ENCODE results near the gene TNS1. TPM values are rescaled to one million over a fixed set of nuclear protein-coding genes. Genes with fewer than 3 reads are reported as not detected.

Gene TNS1
- total and polyA plus RNA-seq, 2 donors, result 8.3 to 21.3 TPM

GRCh38 chr2:218013289-218013688 lies 10.5 kb upstream of the TNS1 start:
- Histone ChIP-seq H3K27ac (ENCODE audit: low read depth in 1 of 2, low read length in 1 of 2) (no peak overlapping the region), H3K4me1 (ENCODE audit: control insufficient read depth in 2 of 2, insufficient read depth in 2 of 2, low read length in 2 of 2) (peaks cover 0 to 10% of the 10 kb centered on the region in 2 donors), H3K9me3 (ENCODE audit: control insufficient read depth in 2 of 2, insufficient read depth in 1 of 2, low read length in 1 of 2) (peaks cover 0 to 1% of the 10 kb centered on the region in 2 donors), H3K4me3 (ENCODE audit: low read length in 2 of 2) (no peak overlapping the region), H3K36me3 (ENCODE audit: control insufficient read depth in 2 of 2, insufficient read depth in 2 of 2, low read length in 1 of 2) (no peaks in the 10 kb centered on the region), H3K27me3 (ENCODE audit: control insufficient read depth in 2 of 2, insufficient read depth in 1 of 2, low read length in 1 of 2) (peaks cover 27 to 44% of the 10 kb centered on the region in 2 donors)
- DNase-seq (ENCODE audit: low read depth in 6 of 9, low spot score in 9 of 9), result no peak
- 97% methylated on average over 2 of the region's 2 CpGs for WGBS

GRCh38 chr2:218012284-218012683 lies 9.5 kb upstream of the TNS1 start:
- Histone ChIP-seq H3K36me3 (ENCODE audit: control insufficient read depth in 2 of 2, insufficient read depth in 2 of 2, low read length in 1 of 2) (no peaks in the 10 kb centered on the region), H3K27ac (ENCODE audit: low read depth in 1 of 2, low read length in 1 of 2) (no peak overlapping the region), H3K4me1 (ENCODE audit: control insufficient read depth in 2 of 2, insufficient read depth in 2 of 2, low read length in 2 of 2) (peaks cover 0 to 10% of the 10 kb centered on the region in 2 donors), H3K4me3 (ENCODE audit: low read length in 2 of 2) (no peak overlapping the region), H3K27me3 (ENCODE audit: control insufficient read depth in 2 of 2, insufficient read depth in 1 of 2, low read length in 1 of 2) (peaks cover 27 to 54% of the 10 kb centered on the region in 2 donors), H3K9me3 (ENCODE audit: control insufficient read depth in 2 of 2, insufficient read depth in 1 of 2, low read length in 1 of 2) (peaks cover 0 to 1% of the 10 kb centered on the region in 2 donors)
- 95% methylated on average over 1 of the region's 1 CpG for WGBS
- no peak for DNase-seq (ENCODE audit: low read depth in 6 of 9, low spot score in 9 of 9)

GRCh38 chr2:218011653-218012040 lies 8.9 kb upstream of the TNS1 start:
- Histone ChIP-seq H3K27me3 (ENCODE audit: control insufficient read depth in 2 of 2, insufficient read depth in 1 of 2, low read length in 1 of 2) (peaks cover 27 to 54% of the 10 kb centered on the region in 2 donors), H3K36me3 (ENCODE audit: control insufficient read depth in 2 of 2, insufficient read depth in 2 of 2, low read length in 1 of 2) (no peaks in the 10 kb centered on the region), H3K27ac (ENCODE audit: low read depth in 1 of 2, low read length in 1 of 2) (no peak overlapping the region), H3K9me3 (ENCODE audit: control insufficient read depth in 2 of 2, insufficient read depth in 1 of 2, low read length in 1 of 2) (peaks cover 0 to 1% of the 10 kb centered on the region in 2 donors), H3K4me3 (ENCODE audit: low read length in 2 of 2) (no peak overlapping the region), H3K4me1 (ENCODE audit: control insufficient read depth in 2 of 2, insufficient read depth in 2 of 2, low read length in 2 of 2) (peaks cover 0 to 10% of the 10 kb centered on the region in 2 donors)
- WGBS, result 75% methylated on average over 8 of the region's 8 CpGs
- no peak for DNase-seq (ENCODE audit: low read depth in 6 of 9, low spot score in 9 of 9)

GRCh38 chr2:218010984-218011652 lies 8.3 kb upstream of the TNS1 start:
- 38% methylated on average over 12 of the region's 12 CpGs for WGBS
- peaks cover 0 to 10% of the 10 kb centered on the region in 2 donors for H3K4me1 ChIP-seq (ENCODE audit: control insufficient read depth in 2 of 2, insufficient read depth in 2 of 2, low read length in 2 of 2)
- peaks cover 0 to 1% of the 10 kb centered on the region in 2 donors for H3K9me3 ChIP-seq (ENCODE audit: control insufficient read depth in 2 of 2, insufficient read depth in 1 of 2, low read length in 1 of 2)
- H3K27me3 ChIP-seq (ENCODE audit: control insufficient read depth in 2 of 2, insufficient read depth in 1 of 2, low read length in 1 of 2), result peaks cover 27 to 54% of the 10 kb centered on the region in 2 donors
- H3K27ac ChIP-seq (ENCODE audit: low read depth in 1 of 2, low read length in 1 of 2), result peak overlapping the region in 1 of 2 donors; percentile 15
- no peaks in the 10 kb centered on the region for H3K36me3 ChIP-seq (ENCODE audit: control insufficient read depth in 2 of 2, insufficient read depth in 2 of 2, low read length in 1 of 2)
- H3K4me3 ChIP-seq (ENCODE audit: low read length in 2 of 2), result no peak overlapping the region
- DNase-seq (ENCODE audit: low read depth in 6 of 9, low spot score in 9 of 9), result no peak

- WGBS, result 2% methylated on average over 72 of the region's 72 CpGs
- DNase-seq (ENCODE audit: low read depth in 6 of 9, low spot score in 9 of 9), result peak in 2 of 9 donors; percentile 13 to 35
- peaks cover 27 to 54% of the 10 kb centered on the region in 2 donors for H3K27me3 ChIP-seq (ENCODE audit: control insufficient read depth in 2 of 2, insufficient read depth in 1 of 2, low read length in 1 of 2)
- peak overlapping the region in 1 of 2 donors; percentile 41 for H3K4me3 ChIP-seq (ENCODE audit: low read length in 2 of 2)
- peaks cover 0 to 1% of the 10 kb centered on the region in 2 donors for H3K9me3 ChIP-seq (ENCODE audit: control insufficient read depth in 2 of 2, insufficient read depth in 1 of 2, low read length in 1 of 2)
- no peaks in the 10 kb centered on the region for H3K36me3 ChIP-seq (ENCODE audit: control insufficient read depth in 2 of 2, insufficient read depth in 2 of 2, low read length in 1 of 2)
- peak overlapping the region in 1 of 2 donors; percentile 15 for H3K27ac ChIP-seq (ENCODE audit: low read depth in 1 of 2, low read length in 1 of 2)
- peaks cover 0 to 10% of the 10 kb centered on the region in 2 donors for H3K4me1 ChIP-seq (ENCODE audit: control insufficient read depth in 2 of 2, insufficient read depth in 2 of 2, low read length in 2 of 2)
Observed at GRCh38 chr2:218010140-218010983, 7.6 kb upstream of the TNS1 start.

- peaks cover 27 to 54% of the 10 kb centered on the region in 2 donors for H3K27me3 ChIP-seq (ENCODE audit: control insufficient read depth in 2 of 2, insufficient read depth in 1 of 2, low read length in 1 of 2)
- H3K27ac ChIP-seq (ENCODE audit: low read depth in 1 of 2, low read length in 1 of 2), result no peak overlapping the region
Observed at GRCh38 chr2:218009765-218010139, 7.0 kb upstream of the TNS1 start.

GRCh38 chr2:218009231-218009630 lies 6.4 kb upstream of the TNS1 start:
- DNase-seq (ENCODE audit: low read depth in 6 of 9, low spot score in 9 of 9), result no peak
- H3K27ac ChIP-seq (ENCODE audit: low read depth in 1 of 2, low read length in 1 of 2), result no peak overlapping the region
- H3K9me3 ChIP-seq (ENCODE audit: control insufficient read depth in 2 of 2, insufficient read depth in 1 of 2, low read length in 1 of 2), result peaks cover 0 to 1% of the 10 kb centered on the region in 2 donors
- H3K36me3 ChIP-seq (ENCODE audit: control insufficient read depth in 2 of 2, insufficient read depth in 2 of 2, low read length in 1 of 2), result no peaks in the 10 kb centered on the region
- H3K4me1 ChIP-seq (ENCODE audit: control insufficient read depth in 2 of 2, insufficient read depth in 2 of 2, low read length in 2 of 2), result peaks cover 0 to 15% of the 10 kb centered on the region in 2 donors
- 24% methylated on average over 8 of the region's 8 CpGs for WGBS
- H3K27me3 ChIP-seq (ENCODE audit: control insufficient read depth in 2 of 2, insufficient read depth in 1 of 2, low read length in 1 of 2), result peaks cover 27 to 54% of the 10 kb centered on the region in 2 donors
- no peak overlapping the region for H3K4me3 ChIP-seq (ENCODE audit: low read length in 2 of 2)

More at GRCh38 chr2:218009765-218010139, 7.0 kb upstream of the TNS1 start:
- no peaks in the 10 kb centered on the region for H3K36me3 ChIP-seq (ENCODE audit: control insufficient read depth in 2 of 2, insufficient read depth in 2 of 2, low read length in 1 of 2)
- 1% methylated on average over 20 of the region's 20 CpGs for WGBS
- peaks cover 0 to 1% of the 10 kb centered on the region in 2 donors for H3K9me3 ChIP-seq (ENCODE audit: control insufficient read depth in 2 of 2, insufficient read depth in 1 of 2, low read length in 1 of 2)
- peaks cover 0 to 12% of the 10 kb centered on the region in 2 donors for H3K4me1 ChIP-seq (ENCODE audit: control insufficient read depth in 2 of 2, insufficient read depth in 2 of 2, low read length in 2 of 2)
- H3K4me3 ChIP-seq (ENCODE audit: low read length in 2 of 2), result peak overlapping the region in 1 of 2 donors; percentile 41
- DNase-seq (ENCODE audit: low read depth in 6 of 9, low spot score in 9 of 9), result no peak

GRCh38 chr2:218008060-218009040 lies 5.6 kb upstream of the TNS1 start:
- Histone ChIP-seq H3K36me3 (ENCODE audit: control insufficient read depth in 2 of 2, insufficient read depth in 2 of 2, low read length in 1 of 2) (no peaks in the 10 kb centered on the region), H3K27ac (ENCODE audit: low read depth in 1 of 2, low read length in 1 of 2) (no peak overlapping the region), H3K9me3 (ENCODE audit: control insufficient read depth in 2 of 2, insufficient read depth in 1 of 2, low read length in 1 of 2) (peaks cover 0 to 1% of the 10 kb centered on the region in 2 donors), H3K27me3 (ENCODE audit: control insufficient read depth in 2 of 2, insufficient read depth in 1 of 2, low read length in 1 of 2) (peaks cover 27 to 54% of the 10 kb centered on the region in 2 donors), H3K4me1 (ENCODE audit: control insufficient read depth in 2 of 2, insufficient read depth in 2 of 2, low read length in 2 of 2) (peaks cover 0 to 17% of the 10 kb centered on the region in 2 donors), H3K4me3 (ENCODE audit: low read length in 2 of 2) (no peak overlapping the region)
- WGBS, result 92% methylated on average over 12 of the region's 12 CpGs
- DNase-seq (ENCODE audit: low read depth in 6 of 9, low spot score in 9 of 9), result no peak

All from thymus (tissue), 11 donors.